Mammary epithelial cell (primary cell): ENCODE measurements around the gene MYH7.

Experiments
- EZH2 ChIP-seq: IDR thresholded peaks from 2 replicates; pipeline ENCODE4 v1.6.1; 2012; ENCODE audit warnings: low read length, inconsistent platforms, borderline replicate concordance
- TF ChIP-seq, protein P1 (sequence below), 2 donors: IDR thresholded peaks in 1 of 2; conservative IDR thresholded peaks in 1 of 2; 2 replicates each; pipeline ENCODE4 v1.5.1; 2011 to 2012; ENCODE audit warnings: inconsistent platforms in 2 of 2, low read length in 2 of 2, mild to moderate bottlenecking in 2 of 2, control low read depth in 1 of 2, low read depth in 1 of 2; ENCODE audit not compliant: insufficient read depth in 1 of 2; ENCODE audit errors: extremely low read depth in 1 of 2

DNA sequence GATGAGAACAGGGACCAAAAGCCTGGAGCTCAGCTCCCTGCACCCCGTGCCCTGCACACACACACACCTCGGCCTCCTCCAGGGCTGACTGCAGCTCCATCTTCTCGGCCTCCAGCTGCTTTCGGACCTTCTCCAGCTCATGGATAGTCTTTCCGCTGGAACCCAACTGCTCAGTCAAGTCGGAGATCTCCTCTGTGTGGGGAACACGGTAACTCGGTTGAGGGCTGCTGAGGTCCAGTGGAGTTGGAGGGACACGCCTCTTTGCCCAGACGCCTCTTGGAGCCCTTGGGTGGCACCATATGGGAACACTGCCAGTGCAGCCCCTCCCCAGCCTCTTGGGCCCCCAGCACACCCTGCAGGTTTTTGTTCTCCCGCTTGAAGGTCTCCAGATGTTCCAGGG lies 18.7 kb downstream of the MYH7 start:
- TF ChIP-seq, protein P1, sequence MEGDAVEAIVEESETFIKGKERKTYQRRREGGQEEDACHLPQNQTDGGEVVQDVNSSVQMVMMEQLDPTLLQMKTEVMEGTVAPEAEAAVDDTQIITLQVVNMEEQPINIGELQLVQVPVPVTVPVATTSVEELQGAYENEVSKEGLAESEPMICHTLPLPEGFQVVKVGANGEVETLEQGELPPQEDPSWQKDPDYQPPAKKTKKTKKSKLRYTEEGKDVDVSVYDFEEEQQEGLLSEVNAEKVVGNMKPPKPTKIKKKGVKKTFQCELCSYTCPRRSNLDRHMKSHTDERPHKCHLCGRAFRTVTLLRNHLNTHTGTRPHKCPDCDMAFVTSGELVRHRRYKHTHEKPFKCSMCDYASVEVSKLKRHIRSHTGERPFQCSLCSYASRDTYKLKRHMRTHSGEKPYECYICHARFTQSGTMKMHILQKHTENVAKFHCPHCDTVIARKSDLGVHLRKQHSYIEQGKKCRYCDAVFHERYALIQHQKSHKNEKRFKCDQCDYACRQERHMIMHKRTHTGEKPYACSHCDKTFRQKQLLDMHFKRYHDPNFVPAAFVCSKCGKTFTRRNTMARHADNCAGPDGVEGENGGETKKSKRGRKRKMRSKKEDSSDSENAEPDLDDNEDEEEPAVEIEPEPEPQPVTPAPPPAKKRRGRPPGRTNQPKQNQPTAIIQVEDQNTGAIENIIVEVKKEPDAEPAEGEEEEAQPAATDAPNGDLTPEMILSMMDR (conservative IDR thresholded peaks at IDR 0.05 in 1 of 2, IDR thresholded peaks at IDR 0.05 in 1 of 2; ENCODE audit: extremely low read depth in 1 of 2, insufficient read depth in 1 of 2, low read depth in 1 of 2, low read length in 2 of 2) = no peak
- TF ChIP-seq EZH2 = no peak
